ENCODE results near the gene GRK5.
"Not testable (repeated sequence)": the region's sequence is repeated elsewhere in the genome, so short reads cannot be mapped to it uniquely, and the experiment has no call there.

Gene GRK5

GRCh38 chr10:119233821-119234220 is 26.4 kb downstream of the GRK5 start:
- Histone ChIP-seq H3K4me3 (ENCODE audit: low read depth in 1 of 5, low read length in 5 of 5) (no peak overlapping the region), H3K4me1 (ENCODE audit: control insufficient read depth in 5 of 5, insufficient read depth in 5 of 5, low read length in 5 of 5) (peaks cover 0 to 50% (median 13%) of the 10 kb centered on the region in 5 donors), H3K27me3 (ENCODE audit: control insufficient read depth in 5 of 5, insufficient read depth in 4 of 5, low read length in 5 of 5) (no peaks in the 10 kb centered on the region), H3K9ac (ENCODE audit: low read length in 5 of 5) (no peak overlapping the region), H3K36me3 (ENCODE audit: control insufficient read depth in 5 of 5, insufficient read depth in 5 of 5, low read length in 5 of 5) (no peaks in the 10 kb centered on the region), H3K9me3 (ENCODE audit: control insufficient read depth in 5 of 5, low read length in 5 of 5) (no peaks in the 10 kb centered on the region), H3K27ac (ENCODE audit: low read depth, low read length) (peak overlapping the region; percentile 61)

GRCh38 chr10:119235356-119235755 is 28.0 kb downstream of the GRK5 start:
- Histone ChIP-seq H3K9ac (ENCODE audit: low read length in 5 of 5) (no peak overlapping the region), H3K4me1 (ENCODE audit: control insufficient read depth in 5 of 5, insufficient read depth in 5 of 5, low read length in 5 of 5) (peaks cover 0 to 50% (median 13%) of the 10 kb centered on the region in 5 donors)

GRCh38 chr10:119237722-119238436 is 30.5 kb downstream of the GRK5 start:
- H3K9me3 ChIP-seq (ENCODE audit: control insufficient read depth in 5 of 5, low read length in 5 of 5), result no peaks in the 10 kb centered on the region
- H3K36me3 ChIP-seq (ENCODE audit: control insufficient read depth in 5 of 5, insufficient read depth in 5 of 5, low read length in 5 of 5), result no peaks in the 10 kb centered on the region
- no peak overlapping the region for H3K4me3 ChIP-seq (ENCODE audit: low read depth in 1 of 5, low read length in 5 of 5)
- peak overlapping the region in 1 of 5 donors; percentile 4 for H3K9ac ChIP-seq (ENCODE audit: low read length in 5 of 5)
- H3K27ac ChIP-seq (ENCODE audit: low read depth, low read length), result no peak overlapping the region
- H3K27me3 ChIP-seq (ENCODE audit: control insufficient read depth in 5 of 5, insufficient read depth in 4 of 5, low read length in 5 of 5), result no peaks in the 10 kb centered on the region
- H3K4me1 ChIP-seq (ENCODE audit: control insufficient read depth in 5 of 5, insufficient read depth in 5 of 5, low read length in 5 of 5), result peaks cover 0 to 40% (median 11%) of the 10 kb centered on the region in 5 donors

More at GRCh38 chr10:119235356-119235755, 28.0 kb downstream of the GRK5 start:
- H3K9me3 ChIP-seq (ENCODE audit: control insufficient read depth in 5 of 5, low read length in 5 of 5), result no peaks in the 10 kb centered on the region
- no peaks in the 10 kb centered on the region for H3K27me3 ChIP-seq (ENCODE audit: control insufficient read depth in 5 of 5, insufficient read depth in 4 of 5, low read length in 5 of 5)
- H3K27ac ChIP-seq (ENCODE audit: low read depth, low read length), result peak overlapping the region; percentile 21
- H3K36me3 ChIP-seq (ENCODE audit: control insufficient read depth in 5 of 5, insufficient read depth in 5 of 5, low read length in 5 of 5), result no peaks in the 10 kb centered on the region
- no peak overlapping the region for H3K4me3 ChIP-seq (ENCODE audit: low read depth in 1 of 5, low read length in 5 of 5)

GRCh38 chr10:119238577-119238976 is 31.2 kb downstream of the GRK5 start:
- no peaks in the 10 kb centered on the region for H3K27me3 ChIP-seq (ENCODE audit: control insufficient read depth in 5 of 5, insufficient read depth in 4 of 5, low read length in 5 of 5)
- no peaks in the 10 kb centered on the region for H3K9me3 ChIP-seq (ENCODE audit: control insufficient read depth in 5 of 5, low read length in 5 of 5)
- no peak overlapping the region for H3K4me3 ChIP-seq (ENCODE audit: low read depth in 1 of 5, low read length in 5 of 5)
- no peak overlapping the region for H3K9ac ChIP-seq (ENCODE audit: low read length in 5 of 5)
- no peaks in the 10 kb centered on the region for H3K36me3 ChIP-seq (ENCODE audit: control insufficient read depth in 5 of 5, insufficient read depth in 5 of 5, low read length in 5 of 5)
- no peak overlapping the region for H3K27ac ChIP-seq (ENCODE audit: low read depth, low read length)
- peaks cover 0 to 35% (median 6%) of the 10 kb centered on the region in 5 donors for H3K4me1 ChIP-seq (ENCODE audit: control insufficient read depth in 5 of 5, insufficient read depth in 5 of 5, low read length in 5 of 5)

- H3K27me3 ChIP-seq (ENCODE audit: control insufficient read depth in 5 of 5, insufficient read depth in 4 of 5, low read length in 5 of 5); H3K27ac ChIP-seq (ENCODE audit: low read depth, low read length); H3K9ac ChIP-seq (ENCODE audit: low read length in 5 of 5); H3K36me3 ChIP-seq (ENCODE audit: control insufficient read depth in 5 of 5, insufficient read depth in 5 of 5, low read length in 5 of 5); H3K9me3 ChIP-seq (ENCODE audit: control insufficient read depth in 5 of 5, low read length in 5 of 5); H3K4me3 ChIP-seq (ENCODE audit: low read depth in 1 of 5, low read length in 5 of 5): not testable (repeated sequence)
- H3K4me1 ChIP-seq (ENCODE audit: control insufficient read depth in 5 of 5, insufficient read depth in 5 of 5, low read length in 5 of 5), result peaks cover 0 to 30% (median 6%) of the 10 kb centered on the region in 5 donors
Observed at GRCh38 chr10:119239015-119239414, 31.6 kb downstream of the GRK5 start.

GRCh38 chr10:119239630-119240029 is 32.3 kb downstream of the GRK5 start:
- not testable (repeated sequence) for H3K9ac ChIP-seq (ENCODE audit: low read length in 5 of 5); H3K4me3 ChIP-seq (ENCODE audit: low read depth in 1 of 5, low read length in 5 of 5); H3K27me3 ChIP-seq (ENCODE audit: control insufficient read depth in 5 of 5, insufficient read depth in 4 of 5, low read length in 5 of 5); H3K27ac ChIP-seq (ENCODE audit: low read depth, low read length); H3K9me3 ChIP-seq (ENCODE audit: control insufficient read depth in 5 of 5, low read length in 5 of 5); H3K36me3 ChIP-seq (ENCODE audit: control insufficient read depth in 5 of 5, insufficient read depth in 5 of 5, low read length in 5 of 5)
- peaks cover 0 to 30% (median 6%) of the 10 kb centered on the region in 5 donors for H3K4me1 ChIP-seq (ENCODE audit: control insufficient read depth in 5 of 5, insufficient read depth in 5 of 5, low read length in 5 of 5)

- Histone ChIP-seq H3K4me1 (ENCODE audit: control insufficient read depth in 5 of 5, insufficient read depth in 5 of 5, low read length in 5 of 5) (peaks cover 0 to 19% (median 6%) of the 10 kb centered on the region in 5 donors), H3K27me3 (ENCODE audit: control insufficient read depth in 5 of 5, insufficient read depth in 4 of 5, low read length in 5 of 5) (no peaks in the 10 kb centered on the region), H3K27ac (ENCODE audit: low read depth, low read length) (no peak overlapping the region), H3K36me3 (ENCODE audit: control insufficient read depth in 5 of 5, insufficient read depth in 5 of 5, low read length in 5 of 5) (no peaks in the 10 kb centered on the region), H3K9me3 (ENCODE audit: control insufficient read depth in 5 of 5, low read length in 5 of 5) (no peaks in the 10 kb centered on the region), H3K4me3 (ENCODE audit: low read depth in 1 of 5, low read length in 5 of 5) (no peak overlapping the region), H3K9ac (ENCODE audit: low read length in 5 of 5) (no peak overlapping the region)
Observed at GRCh38 chr10:119241066-119241465, 33.7 kb downstream of the GRK5 start.

GRCh38 chr10:119242186-119242585 is 34.8 kb downstream of the GRK5 start:
- Histone ChIP-seq H3K36me3 (ENCODE audit: control insufficient read depth in 5 of 5, insufficient read depth in 5 of 5, low read length in 5 of 5) (no peaks in the 10 kb centered on the region), H3K9ac (ENCODE audit: low read length in 5 of 5) (no peak overlapping the region), H3K4me3 (ENCODE audit: low read depth in 1 of 5, low read length in 5 of 5) (no peak overlapping the region), H3K4me1 (ENCODE audit: control insufficient read depth in 5 of 5, insufficient read depth in 5 of 5, low read length in 5 of 5) (peaks cover 0 to 25% (median 11%) of the 10 kb centered on the region in 5 donors), H3K27ac (ENCODE audit: low read depth, low read length) (no peak overlapping the region), H3K9me3 (ENCODE audit: control insufficient read depth in 5 of 5, low read length in 5 of 5) (no peaks in the 10 kb centered on the region), H3K27me3 (ENCODE audit: control insufficient read depth in 5 of 5, insufficient read depth in 4 of 5, low read length in 5 of 5) (no peaks in the 10 kb centered on the region)

- Histone ChIP-seq H3K9me3 (ENCODE audit: control insufficient read depth in 5 of 5, low read length in 5 of 5) (no peaks in the 10 kb centered on the region), H3K27me3 (ENCODE audit: control insufficient read depth in 5 of 5, insufficient read depth in 4 of 5, low read length in 5 of 5) (no peaks in the 10 kb centered on the region), H3K27ac (ENCODE audit: low read depth, low read length) (no peak overlapping the region), H3K36me3 (ENCODE audit: control insufficient read depth in 5 of 5, insufficient read depth in 5 of 5, low read length in 5 of 5) (no peaks in the 10 kb centered on the region), H3K4me3 (ENCODE audit: low read depth in 1 of 5, low read length in 5 of 5) (no peak overlapping the region), H3K4me1 (ENCODE audit: control insufficient read depth in 5 of 5, insufficient read depth in 5 of 5, low read length in 5 of 5) (peaks cover 0 to 18% (median 10%) of the 10 kb centered on the region in 5 donors), H3K9ac (ENCODE audit: low read length in 5 of 5) (no peak overlapping the region)
Observed at GRCh38 chr10:119243488-119243887, 36.1 kb downstream of the GRK5 start.

GRCh38 chr10:119243967-119244366 is 36.6 kb downstream of the GRK5 start:
- no peaks in the 10 kb centered on the region for H3K9me3 ChIP-seq (ENCODE audit: control insufficient read depth in 5 of 5, low read length in 5 of 5)
- no peak overlapping the region for H3K27ac ChIP-seq (ENCODE audit: low read depth, low read length)
- no peaks in the 10 kb centered on the region for H3K36me3 ChIP-seq (ENCODE audit: control insufficient read depth in 5 of 5, insufficient read depth in 5 of 5, low read length in 5 of 5)
- H3K4me1 ChIP-seq (ENCODE audit: control insufficient read depth in 5 of 5, insufficient read depth in 5 of 5, low read length in 5 of 5), result peaks cover 0 to 16% (median 10%) of the 10 kb centered on the region in 5 donors
- no peaks in the 10 kb centered on the region for H3K27me3 ChIP-seq (ENCODE audit: control insufficient read depth in 5 of 5, insufficient read depth in 4 of 5, low read length in 5 of 5)
- H3K9ac ChIP-seq (ENCODE audit: low read length in 5 of 5), result no peak overlapping the region
- H3K4me3 ChIP-seq (ENCODE audit: low read depth in 1 of 5, low read length in 5 of 5), result no peak overlapping the region
